CD14-positive monocyte (primary cell): ENCODE data around the gene KEL. TPM values are rescaled to one million over a fixed set of nuclear protein-coding genes. Genes with fewer than 3 reads are reported as not detected.

Experiments used
- DNase-seq, 3 donors: peaks; one replicate each; pipeline ENCODE4 v3.0.0-alpha.2; 2011 to 2022
- H2AFZ ChIP-seq: 2 replicates; pipeline ENCODE4 v1.6.0; 2012; ENCODE audit warnings: mild to moderate bottlenecking, low read depth, low read length, inconsistent platforms; ENCODE audit not compliant: insufficient read depth, poor library complexity, severe bottlenecking
- H3K27ac ChIP-seq, 2 donors: 1 replicate in 1 of 2; 2 replicates in 1 of 2; pipeline ENCODE4 v1.5.1; 2012 to 2013; ENCODE audit warnings: low read length in 2 of 2, control low read depth in 1 of 2, inconsistent platforms in 1 of 2, low read depth in 1 of 2, mild to moderate bottlenecking in 1 of 2
- H3K27me3 ChIP-seq, 2 donors: one replicate each; pipeline versions ENCODE4 v1.6.0 to v1.6.1; 2011 to 2013; ENCODE audit warnings: low read length in 2 of 2; ENCODE audit not compliant: control insufficient read depth in 2 of 2, insufficient read depth in 2 of 2
- H3K36me3 ChIP-seq, 2 donors: replicated peaks in 1 of 2; 1 replicate in 1 of 2; 2 replicates in 1 of 2; pipeline versions ENCODE4 v1.5.1 to v1.6.1; 2012 to 2013; ENCODE audit warnings: low read length in 2 of 2, control low read depth in 1 of 2, inconsistent platforms in 1 of 2, mild to moderate bottlenecking in 1 of 2; ENCODE audit not compliant: insufficient read depth in 2 of 2, control insufficient read depth in 1 of 2
- H3K4me1 ChIP-seq, 2 donors: 1 replicate in 1 of 2; 2 replicates in 1 of 2; pipeline versions ENCODE4 v1.5.1 to v1.6.1; 2012 to 2013; ENCODE audit warnings: low read length in 2 of 2, control low read depth in 1 of 2, inconsistent platforms in 1 of 2, mild to moderate bottlenecking in 1 of 2, moderate library complexity in 1 of 2; ENCODE audit not compliant: insufficient read depth in 2 of 2, control insufficient read depth in 1 of 2
- H3K4me2 ChIP-seq: replicated peaks from 2 replicates; pipeline ENCODE3; 2012; ENCODE audit warnings: low read length, moderate library complexity, mild to moderate bottlenecking; ENCODE audit not compliant: poor library complexity, severe bottlenecking; ENCODE audit errors: extremely low read depth
- H3K4me3 ChIP-seq, 3 experiments: fragments of 200-600 bp in 1 of 3; sonication (generic) in 1 of 3; replicated peaks in 1 of 3; 1 replicate in 2 of 3; 2 replicates in 1 of 3; pipeline ENCODE4 v1.5.1; 2011 to 2013; ENCODE audit warnings: low read length in 3 of 3, mild to moderate bottlenecking in 3 of 3, control low read depth in 2 of 3, low read depth in 2 of 3, inconsistent platforms in 1 of 3, moderate library complexity in 1 of 3
- H3K79me2 ChIP-seq: 2 replicates; pipeline ENCODE4 v1.6.0; 2012; ENCODE audit warnings: mild to moderate bottlenecking, control low read depth, inconsistent platforms, low read length, moderate library complexity; ENCODE audit not compliant: insufficient read depth
- H3K9ac ChIP-seq: 2 replicates; pipeline ENCODE4 v1.6.0; 2017; ENCODE audit warnings: low read length, mild to moderate bottlenecking; ENCODE audit not compliant: insufficient read depth, poor library complexity, severe bottlenecking
- H3K9me3 ChIP-seq, 2 donors: replicated peaks in 1 of 2; 1 replicate in 1 of 2; 2 replicates in 1 of 2; pipeline versions ENCODE4 v1.5.1 to v1.6.1; 2012 to 2013; ENCODE audit warnings: low read length in 2 of 2, control low read depth in 1 of 2; ENCODE audit not compliant: control insufficient read depth in 1 of 2, insufficient read depth in 1 of 2
- H4K20me1 ChIP-seq: 2 replicates; pipeline ENCODE4 v1.6.0; 2012; ENCODE audit warnings: mild to moderate bottlenecking, low read length, control low read depth, moderate library complexity; ENCODE audit not compliant: insufficient read depth
- H3K27ac Mint-ChIP-seq, 7 donors: one replicate each; pipeline ENCODE4 v1.8.0; 2020; ENCODE audit warnings: mild to moderate bottlenecking in 7 of 7, mixed read lengths in 7 of 7, moderate library complexity in 6 of 7, inconsistent platforms in 2 of 7
- H3K27me3 Mint-ChIP-seq, 3 donors: one replicate each; pipeline ENCODE4 v1.8.0; 2021 to 2022; ENCODE audit warnings: low read depth in 3 of 3, mild to moderate bottlenecking in 3 of 3, mixed read lengths in 3 of 3, moderate library complexity in 3 of 3, inconsistent platforms in 1 of 3
- H3K36me3 Mint-ChIP-seq, 2 donors: one replicate each; pipeline ENCODE4 v1.8.0; 2020; ENCODE audit warnings: mixed read lengths in 2 of 2, inconsistent platforms in 1 of 2, mild to moderate bottlenecking in 1 of 2
- H3K4me1 Mint-ChIP-seq: one replicate; pipeline ENCODE4 v1.8.0; 2020; ENCODE audit warnings: mild to moderate bottlenecking, mixed read lengths
- H3K4me3 Mint-ChIP-seq, 2 donors: one replicate each; pipeline ENCODE4 v1.8.0; 2020; ENCODE audit warnings: mild to moderate bottlenecking in 2 of 2, mixed read lengths in 2 of 2, moderate library complexity in 1 of 2
- H3K9me3 Mint-ChIP-seq, 7 donors: one replicate each; pipeline ENCODE4 v1.8.0; 2020 to 2022; ENCODE audit warnings: mixed read lengths in 7 of 7, mild to moderate bottlenecking in 6 of 7, moderate library complexity in 6 of 7, inconsistent platforms in 2 of 7
- WGBS: methylation state at CpG from one replicate; pipeline ENCODE4 v1.1.5; 2013; ENCODE audit warnings: missing lambda C conversion rate; ENCODE audit not compliant: insufficient coverage; 5-methylcytosine and 5-hydroxymethylcytosine counted together
- intact Hi-C, 2 donors: fragments of 100-400 bp; cut with micrococcal nuclease; formaldehyde crosslinking; loops; one replicate each; pipeline versions ENCODE4 v1.15.0 to v1.15.1; 2023
- polyA plus RNA-seq, 3 donors: library from polyadenylated mRNA; depleted of rRNA in 1 of 3; unstranded in 2 of 3; stranded (reverse) in 1 of 3; fragments of 300-500 nt in 2 of 3; fragments of >200 nt in 1 of 3; fragmentation: Illumina TruSeq in 2 of 3; gene quantifications; 1 replicate in 2 of 3; 2 replicates in 1 of 3; pipeline ENCODE4 v1.2.3, GENCODE V29; 2012 to 2021
- TF ChIP-seq, protein P1 (sequence below): fragments of 200-600 bp; IDR thresholded peaks from one replicate; pipeline ENCODE4 v1.8.0; 2022; ENCODE audit warnings: antibody characterized with exemption, mild to moderate bottlenecking

The KEL gene
- polyA plus RNA-seq, 3 donors: 2.5 TPM; not detected in 2

DNA sequence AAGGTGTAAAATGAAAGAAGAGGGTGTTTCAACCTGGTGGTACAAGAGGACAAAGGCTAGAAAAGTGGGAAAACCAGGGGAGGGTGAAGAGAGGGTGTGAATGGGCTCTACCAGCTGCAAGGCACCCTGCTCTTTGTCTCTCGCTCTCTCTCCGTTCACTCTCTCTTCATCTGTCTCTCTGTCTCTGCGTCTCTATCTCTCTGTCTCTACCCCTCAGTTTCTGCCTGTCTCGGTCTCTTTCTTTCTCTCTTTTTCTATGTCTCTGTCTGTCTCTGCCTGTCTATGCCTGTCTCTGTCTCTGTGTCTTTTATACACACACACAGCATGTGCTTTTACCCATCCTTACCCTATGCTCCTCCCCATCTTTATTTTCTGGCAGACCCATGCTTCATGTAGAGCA lies 23.6 kb downstream of the KEL start:
- no peak overlapping the region for H3K4me3 Mint-ChIP-seq
- no peak overlapping the region for H3K4me2 ChIP-seq
- intact Hi-C loops: no loop called here
- no peaks in the 10 kb centered on the region for H3K9me3 ChIP-seq
- TF ChIP-seq, protein P1, sequence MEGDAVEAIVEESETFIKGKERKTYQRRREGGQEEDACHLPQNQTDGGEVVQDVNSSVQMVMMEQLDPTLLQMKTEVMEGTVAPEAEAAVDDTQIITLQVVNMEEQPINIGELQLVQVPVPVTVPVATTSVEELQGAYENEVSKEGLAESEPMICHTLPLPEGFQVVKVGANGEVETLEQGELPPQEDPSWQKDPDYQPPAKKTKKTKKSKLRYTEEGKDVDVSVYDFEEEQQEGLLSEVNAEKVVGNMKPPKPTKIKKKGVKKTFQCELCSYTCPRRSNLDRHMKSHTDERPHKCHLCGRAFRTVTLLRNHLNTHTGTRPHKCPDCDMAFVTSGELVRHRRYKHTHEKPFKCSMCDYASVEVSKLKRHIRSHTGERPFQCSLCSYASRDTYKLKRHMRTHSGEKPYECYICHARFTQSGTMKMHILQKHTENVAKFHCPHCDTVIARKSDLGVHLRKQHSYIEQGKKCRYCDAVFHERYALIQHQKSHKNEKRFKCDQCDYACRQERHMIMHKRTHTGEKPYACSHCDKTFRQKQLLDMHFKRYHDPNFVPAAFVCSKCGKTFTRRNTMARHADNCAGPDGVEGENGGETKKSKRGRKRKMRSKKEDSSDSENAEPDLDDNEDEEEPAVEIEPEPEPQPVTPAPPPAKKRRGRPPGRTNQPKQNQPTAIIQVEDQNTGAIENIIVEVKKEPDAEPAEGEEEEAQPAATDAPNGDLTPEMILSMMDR: no peak
- H3K4me3 ChIP-seq: no peak overlapping the region
- no peak overlapping the region for H2AFZ ChIP-seq
- H3K27ac ChIP-seq: no peak overlapping the region
- WGBS: 91% methylated on average over 3 of the region's 4 CpGs
- no peaks in the 10 kb centered on the region for H4K20me1 ChIP-seq
- H3K4me1 Mint-ChIP-seq: no peaks in the 10 kb centered on the region
- H3K36me3 Mint-ChIP-seq: no peaks in the 10 kb centered on the region
- peaks cover 3 to 20% (median 7%) of the 10 kb centered on the region in 3 donors for H3K27me3 Mint-ChIP-seq
- H3K36me3 ChIP-seq: no peaks in the 10 kb centered on the region
- H3K27me3 ChIP-seq: no peaks in the 10 kb centered on the region
- peaks cover 0 to 7% (median 0%) of the 10 kb centered on the region in 7 donors for H3K9me3 Mint-ChIP-seq
- H3K79me2 ChIP-seq: no peaks in the 10 kb centered on the region
- no peak overlapping the region for H3K9ac ChIP-seq
- no peaks in the 10 kb centered on the region for H3K4me1 ChIP-seq
- DNase-seq: no peak
- H3K27ac Mint-ChIP-seq: peak overlapping the region in 2 of 7 donors; percentile 27 to 31

DNA sequence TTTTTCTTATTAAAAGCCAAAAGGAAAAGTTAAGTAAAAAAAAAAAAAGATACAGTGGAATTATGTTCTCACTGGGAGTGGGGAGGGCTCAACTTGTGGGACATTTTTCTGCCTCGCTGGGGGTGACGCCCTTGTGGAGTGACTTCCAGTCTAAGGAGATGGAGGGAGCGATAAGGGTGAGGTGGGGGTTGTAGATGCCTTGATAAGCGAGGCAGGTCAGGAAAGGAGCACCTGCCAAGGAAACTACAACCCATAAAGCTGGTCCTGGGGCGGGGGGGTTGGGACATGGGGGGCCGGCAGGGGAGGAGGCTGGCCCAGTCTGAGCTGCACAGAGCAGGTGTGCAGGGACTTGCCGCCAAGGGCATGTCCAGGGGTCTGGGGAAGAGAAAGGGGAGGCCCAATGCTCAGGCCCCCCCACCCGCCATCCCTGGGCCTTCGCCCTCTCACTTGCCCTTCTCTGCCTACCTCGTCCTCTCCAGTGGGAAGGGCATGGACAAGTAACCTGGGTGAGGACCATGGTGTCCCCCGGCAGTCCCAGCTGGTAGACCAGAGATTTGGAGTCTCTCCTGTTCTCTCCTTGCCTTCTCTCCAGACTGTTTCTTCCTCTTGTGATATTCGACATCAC lies 26.1 kb downstream of the KEL start:
- H3K4me3 Mint-ChIP-seq: no peak overlapping the region
- Histone ChIP-seq H3K4me1 (no peaks in the 10 kb centered on the region), H3K27me3 (no peaks in the 10 kb centered on the region), H3K36me3 (no peaks in the 10 kb centered on the region), H4K20me1 (no peaks in the 10 kb centered on the region), H3K4me2 (no peak overlapping the region), H3K9ac (no peak overlapping the region), H2AFZ (no peak overlapping the region), H3K79me2 (no peaks in the 10 kb centered on the region), H3K27ac (no peak overlapping the region), H3K9me3 (no peaks in the 10 kb centered on the region), H3K4me3 (no peak overlapping the region)
- peaks cover 3 to 13% (median 4%) of the 10 kb centered on the region in 3 donors for H3K27me3 Mint-ChIP-seq
- DNase-seq: no peak
- peaks cover 0 to 3% (median 0%) of the 10 kb centered on the region in 7 donors for H3K9me3 Mint-ChIP-seq
- H3K36me3 Mint-ChIP-seq: no peaks in the 10 kb centered on the region
- 94% methylated on average over 8 of the region's 12 CpGs for WGBS
- intact Hi-C loops: no loop called here
- no peaks in the 10 kb centered on the region for H3K4me1 Mint-ChIP-seq
- H3K27ac Mint-ChIP-seq: peak overlapping the region in 1 of 7 donors; percentile 24
- TF ChIP-seq, protein P1: no peak
